Measurements from ENCODE around the gene PHOX2B.

PHOX2B gene

DNA sequence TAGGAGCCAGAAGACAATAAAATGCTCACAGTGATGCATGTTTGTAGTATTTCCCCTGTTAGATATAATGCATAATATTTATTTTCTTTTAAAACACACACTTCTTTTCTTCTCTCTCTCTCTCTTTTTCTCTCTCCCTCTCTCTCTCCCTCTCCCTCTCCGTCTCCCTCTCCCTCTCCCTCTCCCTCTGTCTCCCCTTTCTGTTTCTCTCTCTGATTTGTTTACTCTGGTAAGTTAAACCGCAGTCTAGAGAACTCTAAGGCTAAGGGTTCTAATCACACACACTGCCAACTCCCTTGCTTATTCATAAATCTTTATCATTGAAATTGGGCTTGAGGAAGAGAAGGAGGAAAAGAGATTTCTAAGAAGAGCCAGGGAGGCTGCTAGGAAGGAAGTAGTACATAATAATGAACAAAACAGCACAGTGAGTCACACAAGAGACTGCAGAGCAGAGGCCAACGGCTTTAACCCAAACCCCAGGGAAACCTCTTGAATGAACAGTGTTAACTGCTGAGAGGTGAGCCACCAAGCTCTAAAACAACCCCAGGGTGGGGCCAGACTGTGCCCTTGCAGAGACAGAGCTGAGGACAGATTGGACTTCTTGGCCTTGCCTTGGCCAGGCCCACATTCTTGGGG is 9.1 kb upstream of the PHOX2B start:
- TF ChIP-seq, protein P1, sequence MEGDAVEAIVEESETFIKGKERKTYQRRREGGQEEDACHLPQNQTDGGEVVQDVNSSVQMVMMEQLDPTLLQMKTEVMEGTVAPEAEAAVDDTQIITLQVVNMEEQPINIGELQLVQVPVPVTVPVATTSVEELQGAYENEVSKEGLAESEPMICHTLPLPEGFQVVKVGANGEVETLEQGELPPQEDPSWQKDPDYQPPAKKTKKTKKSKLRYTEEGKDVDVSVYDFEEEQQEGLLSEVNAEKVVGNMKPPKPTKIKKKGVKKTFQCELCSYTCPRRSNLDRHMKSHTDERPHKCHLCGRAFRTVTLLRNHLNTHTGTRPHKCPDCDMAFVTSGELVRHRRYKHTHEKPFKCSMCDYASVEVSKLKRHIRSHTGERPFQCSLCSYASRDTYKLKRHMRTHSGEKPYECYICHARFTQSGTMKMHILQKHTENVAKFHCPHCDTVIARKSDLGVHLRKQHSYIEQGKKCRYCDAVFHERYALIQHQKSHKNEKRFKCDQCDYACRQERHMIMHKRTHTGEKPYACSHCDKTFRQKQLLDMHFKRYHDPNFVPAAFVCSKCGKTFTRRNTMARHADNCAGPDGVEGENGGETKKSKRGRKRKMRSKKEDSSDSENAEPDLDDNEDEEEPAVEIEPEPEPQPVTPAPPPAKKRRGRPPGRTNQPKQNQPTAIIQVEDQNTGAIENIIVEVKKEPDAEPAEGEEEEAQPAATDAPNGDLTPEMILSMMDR (IDR thresholded peaks at IDR 0.05; ENCODE audit: low read depth, low read length): no peak
- no peak overlapping the region for H3K4me3 ChIP-seq (replicated peaks in 1 of 2; ENCODE audit: low read depth in 2 of 2, low read length in 2 of 2)
- DNase-seq (ENCODE audit: low read depth in 2 of 2): no peak

DNA sequence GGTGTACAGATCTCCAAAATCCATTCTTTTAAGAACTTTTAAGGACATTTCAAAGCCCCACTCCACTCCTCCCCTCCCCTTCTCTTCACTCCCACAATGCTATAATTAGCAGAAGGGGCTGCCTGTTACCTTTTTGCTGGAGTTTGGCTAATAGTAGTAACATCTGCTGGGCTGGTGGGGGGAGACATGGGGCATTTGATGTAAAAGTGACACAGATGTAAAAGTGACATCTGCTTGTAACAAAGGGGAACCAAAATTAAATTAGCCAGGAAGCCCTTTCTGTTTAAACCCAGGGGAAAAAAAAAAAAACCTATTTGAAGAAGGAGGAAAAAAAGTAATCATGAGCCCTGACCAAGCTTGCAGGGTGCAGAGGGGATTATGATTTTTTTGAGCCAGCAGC is 5.4 kb upstream of the PHOX2B start:
- DNase-seq (ENCODE audit: low read depth in 2 of 2): no peak
- TF ChIP-seq, protein P1 (IDR thresholded peaks at IDR 0.05; ENCODE audit: low read depth, low read length): no peak
- no peak overlapping the region for H3K4me3 ChIP-seq (replicated peaks in 1 of 2; ENCODE audit: low read depth in 2 of 2, low read length in 2 of 2)

DNA sequence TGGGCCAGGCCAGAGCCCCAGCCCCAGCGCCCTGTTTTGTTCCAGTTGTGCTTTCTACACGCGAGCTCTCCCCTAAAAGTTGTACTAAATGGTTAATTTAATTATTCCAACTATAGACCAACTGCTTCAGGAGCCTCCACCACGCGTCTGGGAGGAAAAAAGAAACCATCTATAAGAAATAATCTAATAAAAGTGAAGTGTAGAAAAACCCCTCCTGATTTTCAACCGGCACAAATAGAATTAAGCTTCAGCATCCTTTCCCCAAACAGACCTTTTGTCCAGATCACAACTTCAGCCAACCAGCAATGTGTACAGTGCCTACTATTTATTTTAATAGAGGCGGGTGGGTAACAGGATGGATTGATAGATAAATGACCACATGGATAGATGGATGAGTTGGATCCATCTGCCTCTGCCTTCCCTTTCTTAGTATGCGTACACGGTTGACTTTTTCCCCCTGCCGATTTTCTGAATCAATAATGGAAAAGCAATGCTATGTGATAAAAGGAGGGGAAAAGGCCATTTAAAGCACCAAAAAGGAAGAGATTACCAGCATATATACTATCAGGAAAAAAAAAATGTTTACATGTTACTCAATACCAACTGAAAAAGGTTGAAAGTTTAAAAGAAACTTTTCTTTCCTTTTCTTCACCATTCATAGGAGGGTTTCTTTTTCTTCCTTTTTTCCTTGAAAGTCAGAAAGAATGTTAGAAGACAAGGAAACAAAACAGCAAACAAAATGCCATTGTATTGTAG is 3.7 kb upstream of the PHOX2B start:
- H3K4me3 ChIP-seq (replicated peaks in 1 of 2; ENCODE audit: low read depth in 2 of 2, low read length in 2 of 2): no peak overlapping the region
- TF ChIP-seq, protein P1 (IDR thresholded peaks at IDR 0.05; ENCODE audit: low read depth, low read length): no peak
- DNase-seq (ENCODE audit: low read depth in 2 of 2): no peak

DNA sequence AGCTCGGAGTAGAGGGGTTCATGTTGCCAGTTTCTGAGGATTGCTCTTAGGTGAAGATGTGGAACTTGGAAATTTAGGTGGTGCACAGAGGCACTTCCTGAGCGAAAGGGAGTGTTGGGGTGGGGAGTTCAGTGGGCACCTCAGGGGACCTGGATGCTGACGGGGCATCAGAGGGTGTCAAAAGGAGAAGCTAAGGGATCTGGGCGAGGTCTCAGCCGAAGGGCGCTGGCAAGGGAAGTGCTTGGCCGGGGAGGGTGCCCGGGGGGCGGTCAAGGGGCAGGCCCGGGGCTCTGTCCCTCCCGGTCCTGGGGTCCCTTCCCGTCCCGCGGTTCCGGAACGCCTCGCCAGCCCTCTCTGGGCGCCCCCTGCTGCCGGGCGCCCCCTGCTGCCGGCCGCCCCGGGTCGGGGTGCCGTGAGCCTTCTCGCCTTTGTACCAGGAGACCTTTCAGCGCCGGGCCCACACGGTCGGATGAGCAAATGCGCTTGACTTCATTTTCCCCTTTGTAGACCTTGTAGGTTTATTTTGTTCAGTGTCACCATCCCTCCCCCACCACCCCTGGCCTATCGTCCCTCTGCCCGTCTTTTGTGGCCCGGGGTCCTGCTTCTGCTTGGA is 3.0 kb upstream of the PHOX2B start:
- H3K4me3 ChIP-seq (replicated peaks in 1 of 2; ENCODE audit: low read depth in 2 of 2, low read length in 2 of 2): no peak overlapping the region
- TF ChIP-seq, protein P1 (IDR thresholded peaks at IDR 0.05; ENCODE audit: low read depth, low read length): no peak
- DNase-seq (ENCODE audit: low read depth in 2 of 2): no peak

DNA sequence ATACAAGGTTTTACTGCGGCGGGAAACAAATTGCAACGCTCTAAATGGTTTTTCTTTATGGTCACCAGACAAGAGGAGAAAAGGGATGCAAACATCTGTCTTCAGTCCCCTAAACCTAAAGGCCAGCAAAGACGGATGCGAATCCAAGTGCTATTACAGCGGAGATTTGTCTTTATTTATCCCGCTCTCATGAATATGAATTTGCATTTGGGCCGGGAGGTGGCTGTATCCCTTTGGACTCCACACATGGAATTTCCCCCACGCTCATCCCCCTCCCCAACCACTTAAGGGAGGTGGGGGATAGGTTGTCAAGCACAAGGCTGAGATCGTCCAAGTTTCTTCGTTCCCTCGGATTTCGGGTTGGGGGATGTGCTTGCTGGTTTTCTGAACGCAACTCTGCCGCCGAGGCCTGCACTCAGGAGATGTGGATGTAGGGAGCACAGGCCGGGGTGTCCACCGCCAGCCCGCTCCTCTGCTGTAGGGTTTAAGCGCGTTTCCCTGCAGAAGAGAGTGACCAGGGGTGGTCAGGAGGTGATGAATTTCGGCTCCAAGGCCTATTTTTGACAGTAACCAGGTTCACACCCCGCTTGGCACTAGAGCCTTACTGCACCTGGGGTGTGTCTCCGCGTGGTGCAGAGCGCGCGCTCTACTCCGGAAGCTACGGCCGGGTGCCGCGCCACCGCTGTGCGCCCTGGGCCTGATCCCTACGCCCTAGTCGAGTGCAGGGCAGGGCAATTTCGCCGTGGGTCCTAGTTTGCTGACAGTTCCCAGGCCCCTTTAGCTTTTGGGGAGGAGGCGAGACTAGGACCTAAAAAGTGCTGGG is 2.3 kb upstream of the PHOX2B start:
- no peak for DNase-seq (ENCODE audit: low read depth in 2 of 2)
- no peak overlapping the region for H3K4me3 ChIP-seq (replicated peaks in 1 of 2; ENCODE audit: low read depth in 2 of 2, low read length in 2 of 2)
- TF ChIP-seq, protein P1 (IDR thresholded peaks at IDR 0.05; ENCODE audit: low read depth, low read length): no peak

DNA sequence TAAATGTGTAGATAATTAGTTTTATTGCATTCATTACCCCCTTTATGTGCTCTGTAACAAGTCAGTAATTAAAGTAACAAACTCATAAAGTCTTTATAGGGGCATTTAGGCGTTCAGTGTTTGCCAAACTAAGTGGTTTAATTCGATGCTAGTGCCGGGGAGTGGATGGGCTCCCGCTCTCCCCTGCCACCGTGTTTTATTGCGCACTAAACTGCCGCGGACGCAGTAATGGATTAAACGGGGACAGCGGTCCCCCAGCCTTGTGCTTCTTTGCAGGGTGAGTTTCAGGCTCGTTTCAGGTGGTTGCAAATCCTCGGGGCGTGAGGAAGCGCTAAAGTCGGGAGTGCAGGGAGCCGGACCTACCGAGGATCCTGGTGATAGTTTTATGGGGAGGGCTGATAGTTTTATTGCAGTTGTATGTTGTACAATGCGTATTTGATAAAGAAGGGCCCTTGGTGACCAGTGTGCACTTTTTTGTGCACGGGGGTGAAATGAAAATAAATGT is 1.6 kb upstream of the PHOX2B start:
- DNase-seq (ENCODE audit: low read depth in 2 of 2): no peak
- H3K4me3 ChIP-seq (replicated peaks in 1 of 2; ENCODE audit: low read depth in 2 of 2, low read length in 2 of 2): no peak overlapping the region
- TF ChIP-seq, protein P1 (IDR thresholded peaks at IDR 0.05; ENCODE audit: low read depth, low read length): no peak

Measured in cardiac fibroblast (primary cell).